ENCODE data around the gene PTPRN2.
"Not testable (repeated sequence)": the region's sequence is repeated elsewhere in the genome, so short reads cannot be mapped to it uniquely, and the experiment has no call there.

Gene PTPRN2

GRCh38 chr7:157595086-157595855 lies 992.4 kb downstream of the PTPRN2 start:
- TF ChIP-seq, protein P1, sequence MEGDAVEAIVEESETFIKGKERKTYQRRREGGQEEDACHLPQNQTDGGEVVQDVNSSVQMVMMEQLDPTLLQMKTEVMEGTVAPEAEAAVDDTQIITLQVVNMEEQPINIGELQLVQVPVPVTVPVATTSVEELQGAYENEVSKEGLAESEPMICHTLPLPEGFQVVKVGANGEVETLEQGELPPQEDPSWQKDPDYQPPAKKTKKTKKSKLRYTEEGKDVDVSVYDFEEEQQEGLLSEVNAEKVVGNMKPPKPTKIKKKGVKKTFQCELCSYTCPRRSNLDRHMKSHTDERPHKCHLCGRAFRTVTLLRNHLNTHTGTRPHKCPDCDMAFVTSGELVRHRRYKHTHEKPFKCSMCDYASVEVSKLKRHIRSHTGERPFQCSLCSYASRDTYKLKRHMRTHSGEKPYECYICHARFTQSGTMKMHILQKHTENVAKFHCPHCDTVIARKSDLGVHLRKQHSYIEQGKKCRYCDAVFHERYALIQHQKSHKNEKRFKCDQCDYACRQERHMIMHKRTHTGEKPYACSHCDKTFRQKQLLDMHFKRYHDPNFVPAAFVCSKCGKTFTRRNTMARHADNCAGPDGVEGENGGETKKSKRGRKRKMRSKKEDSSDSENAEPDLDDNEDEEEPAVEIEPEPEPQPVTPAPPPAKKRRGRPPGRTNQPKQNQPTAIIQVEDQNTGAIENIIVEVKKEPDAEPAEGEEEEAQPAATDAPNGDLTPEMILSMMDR (conservative IDR thresholded peaks at IDR 0.05; ENCODE audit: low read length) = no peak
- no peak for DNase-seq (ENCODE audit: low read depth)
- no peak overlapping the region for H3K4me3 ChIP-seq (ENCODE audit: low read length)

DNA sequence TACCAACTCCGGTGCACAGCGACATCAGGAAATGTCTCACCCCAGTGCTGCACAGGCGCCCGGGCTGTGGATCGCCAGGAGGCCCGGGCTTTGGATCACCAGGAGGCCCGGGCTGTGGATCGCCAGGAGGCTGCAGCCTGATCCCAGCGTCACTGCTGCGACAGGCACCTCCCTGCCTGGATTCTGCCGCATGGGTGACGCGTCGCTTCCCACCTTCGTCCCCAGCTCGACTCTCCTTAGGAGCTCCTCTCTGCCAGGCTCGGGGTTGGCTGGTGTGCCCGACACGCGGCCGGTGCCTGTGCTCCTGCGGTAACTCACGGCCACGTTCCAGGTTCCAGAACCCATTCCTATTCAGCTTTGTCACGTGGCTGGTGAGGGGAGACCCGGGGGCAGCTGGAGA lies 993.3 kb downstream of the PTPRN2 start:
- TF ChIP-seq, protein P1 (conservative IDR thresholded peaks at IDR 0.05; ENCODE audit: low read length) = no peak
- no peak for DNase-seq (ENCODE audit: low read depth)
- no peak overlapping the region for H3K4me3 ChIP-seq (ENCODE audit: low read length)

- no peak for DNase-seq (ENCODE audit: low read depth)
- TF ChIP-seq, protein P1 (conservative IDR thresholded peaks at IDR 0.05; ENCODE audit: low read length) = no peak
- H3K4me3 ChIP-seq (ENCODE audit: low read length) = no peak overlapping the region
Measured at GRCh38 chr7:157593541-157593940, 994.1 kb downstream of the PTPRN2 start.

GRCh38 chr7:157592636-157593320 lies 994.8 kb downstream of the PTPRN2 start:
- DNase-seq (ENCODE audit: low read depth); H3K4me3 ChIP-seq (ENCODE audit: low read length): not testable (repeated sequence)

GRCh38 chr7:157590526-157590925 lies 997.1 kb downstream of the PTPRN2 start:
- DNase-seq (ENCODE audit: low read depth) = no peak
- no peak overlapping the region for H3K4me3 ChIP-seq (ENCODE audit: low read length)
- TF ChIP-seq, protein P1 (conservative IDR thresholded peaks at IDR 0.05; ENCODE audit: low read length) = no peak

DNA sequence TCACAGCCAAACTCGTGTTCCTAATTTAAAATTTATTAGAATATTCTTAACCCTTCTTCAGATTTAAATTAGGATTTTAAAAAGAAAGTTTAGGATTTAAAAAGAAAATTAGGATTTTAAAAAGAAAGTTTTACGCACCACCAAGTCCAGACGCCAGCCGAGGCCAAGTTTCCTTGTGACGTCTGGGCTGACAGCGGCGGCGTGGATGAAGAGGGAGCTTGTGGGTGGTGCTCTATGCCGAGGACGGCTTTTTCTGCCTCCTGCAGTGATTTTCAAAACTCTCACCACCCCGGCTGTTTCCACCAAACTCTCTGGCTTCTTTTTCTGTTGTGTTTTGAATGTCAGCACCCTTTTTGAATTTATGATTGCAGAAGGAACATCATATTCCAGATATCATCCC lies 997.9 kb downstream of the PTPRN2 start:
- TF ChIP-seq, protein P1 (conservative IDR thresholded peaks at IDR 0.05; ENCODE audit: low read length) = no peak
- DNase-seq (ENCODE audit: low read depth) = no peak
- no peak overlapping the region for H3K4me3 ChIP-seq (ENCODE audit: low read length)

GRCh38 chr7:157587805-157588560 lies 999.6 kb downstream of the PTPRN2 start:
- DNase-seq (ENCODE audit: low read depth) = no peak
- H3K4me3 ChIP-seq (ENCODE audit: low read length) = no peak overlapping the region
- TF ChIP-seq, protein P1 (conservative IDR thresholded peaks at IDR 0.05; ENCODE audit: low read length) = no peak

All from AG10803 (cell line).